Measurements from ENCODE around the gene OAF. TPM values are rescaled to one million over a fixed set of nuclear protein-coding genes. Genes with fewer than 3 reads are reported as not detected.

The OAF gene
- polyA plus RNA-seq, 2 of the 4 experiments (the other 2 are of a cell fraction), result 3.0 to 3.8 TPM

DNA sequence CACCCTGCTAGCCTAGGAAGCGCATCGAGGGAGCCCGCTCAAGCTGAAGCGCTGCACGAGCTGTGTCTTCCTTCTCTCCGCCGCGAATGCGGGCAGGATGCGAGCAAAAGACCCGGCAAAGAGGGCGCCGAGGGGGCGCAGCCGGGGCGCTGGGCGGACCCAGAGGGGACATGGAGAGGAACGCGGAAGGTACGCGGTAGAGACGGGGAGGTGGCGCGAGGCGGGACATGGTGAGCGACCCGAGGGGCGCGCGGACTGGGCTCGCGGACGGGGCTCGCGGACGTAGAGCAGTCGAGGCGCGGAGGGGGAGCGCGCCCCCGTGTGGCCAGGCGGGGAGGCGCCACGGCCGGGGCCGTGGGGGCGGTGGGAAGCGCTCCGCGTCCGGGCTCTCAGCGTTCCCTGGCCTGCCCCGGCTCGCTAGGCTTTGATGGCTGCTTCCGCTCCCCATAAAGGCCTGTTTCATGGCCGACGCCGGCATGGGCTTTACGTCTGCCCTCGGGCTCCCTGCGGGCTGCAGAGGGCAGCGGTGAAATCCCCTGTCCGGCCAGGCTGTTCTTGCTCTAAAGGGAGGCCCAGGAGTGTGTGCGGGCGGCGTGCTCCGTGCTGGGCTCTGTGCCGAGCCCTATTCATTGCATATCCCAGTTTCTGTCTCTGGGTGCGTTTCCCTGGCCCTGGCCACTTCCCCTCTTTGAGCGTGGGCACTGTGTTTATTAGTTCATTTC, 41.7 kb upstream of the OAF start:
- ATAC-seq (peak; percentile 92 to 97), DNase-seq (ENCODE audit: low read depth in 1 of 2, low spot score in 1 of 2) (peak; percentile 54 to 60), FAIRE-seq (no peak)
- POLR2A ChIA-PET, result no interaction called here
- 26% methylated on average over 9 of the region's 71 CpGs for WGBS (ENCODE audit: missing lambda C conversion rate)
- CTCF ChIA-PET, result interaction anchor here (0.7 to 9.5 kb wide), 16 partner anchors 9 to 805 kb away, joined by 3 to 245 read pairs (median 3); no protein-coding TSS in a partner anchor
- H3K4me3 ChIP-seq, result peak overlapping the region; percentile 45
- H3K9me3 ChIP-seq, result no peaks in the 10 kb centered on the region
- 0 out of 3 replicates have a peak, but pooled peaks cover 3% of the 10 kb centered on the region for H3K4me1 ChIP-seq
- H3K4me2 ChIP-seq, result peak overlapping the region; percentile 89
- no peak for TF ChIP-seq HDAC2 (IDR thresholded peaks at IDR 0.05)
- TF ChIP-seq RAD21 (conservative IDR thresholded peaks at IDR 0.05 in 1 of 2, IDR thresholded peaks at IDR 0.05 in 1 of 2), result peak in 1 of 2 experiments; percentile 52; a peak in 3 of 5 replicates
- TF ChIP-seq HOXA7 (CRISPR knock-in tag; IDR thresholded peaks at IDR 0.05), result no peak
- TF ChIP-seq, protein P1, sequence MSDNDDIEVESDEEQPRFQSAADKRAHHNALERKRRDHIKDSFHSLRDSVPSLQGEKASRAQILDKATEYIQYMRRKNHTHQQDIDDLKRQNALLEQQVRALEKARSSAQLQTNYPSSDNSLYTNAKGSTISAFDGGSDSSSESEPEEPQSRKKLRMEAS (IDR thresholded peaks at IDR 0.05), result peak; percentile 50
- TF ChIP-seq KDM1A (IDR thresholded peaks at IDR 0.05; ENCODE audit: low read depth), result no peak
- TF ChIP-seq, protein P2, sequence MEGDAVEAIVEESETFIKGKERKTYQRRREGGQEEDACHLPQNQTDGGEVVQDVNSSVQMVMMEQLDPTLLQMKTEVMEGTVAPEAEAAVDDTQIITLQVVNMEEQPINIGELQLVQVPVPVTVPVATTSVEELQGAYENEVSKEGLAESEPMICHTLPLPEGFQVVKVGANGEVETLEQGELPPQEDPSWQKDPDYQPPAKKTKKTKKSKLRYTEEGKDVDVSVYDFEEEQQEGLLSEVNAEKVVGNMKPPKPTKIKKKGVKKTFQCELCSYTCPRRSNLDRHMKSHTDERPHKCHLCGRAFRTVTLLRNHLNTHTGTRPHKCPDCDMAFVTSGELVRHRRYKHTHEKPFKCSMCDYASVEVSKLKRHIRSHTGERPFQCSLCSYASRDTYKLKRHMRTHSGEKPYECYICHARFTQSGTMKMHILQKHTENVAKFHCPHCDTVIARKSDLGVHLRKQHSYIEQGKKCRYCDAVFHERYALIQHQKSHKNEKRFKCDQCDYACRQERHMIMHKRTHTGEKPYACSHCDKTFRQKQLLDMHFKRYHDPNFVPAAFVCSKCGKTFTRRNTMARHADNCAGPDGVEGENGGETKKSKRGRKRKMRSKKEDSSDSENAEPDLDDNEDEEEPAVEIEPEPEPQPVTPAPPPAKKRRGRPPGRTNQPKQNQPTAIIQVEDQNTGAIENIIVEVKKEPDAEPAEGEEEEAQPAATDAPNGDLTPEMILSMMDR (IDR thresholded peaks at IDR 0.05), result peak; percentile 65
- peak; percentile 60 for TF ChIP-seq SMC3 (IDR thresholded peaks at IDR 0.05)
- H3K27ac ChIP-seq, result peak overlapping the region; percentile 61 to 89

DNA sequence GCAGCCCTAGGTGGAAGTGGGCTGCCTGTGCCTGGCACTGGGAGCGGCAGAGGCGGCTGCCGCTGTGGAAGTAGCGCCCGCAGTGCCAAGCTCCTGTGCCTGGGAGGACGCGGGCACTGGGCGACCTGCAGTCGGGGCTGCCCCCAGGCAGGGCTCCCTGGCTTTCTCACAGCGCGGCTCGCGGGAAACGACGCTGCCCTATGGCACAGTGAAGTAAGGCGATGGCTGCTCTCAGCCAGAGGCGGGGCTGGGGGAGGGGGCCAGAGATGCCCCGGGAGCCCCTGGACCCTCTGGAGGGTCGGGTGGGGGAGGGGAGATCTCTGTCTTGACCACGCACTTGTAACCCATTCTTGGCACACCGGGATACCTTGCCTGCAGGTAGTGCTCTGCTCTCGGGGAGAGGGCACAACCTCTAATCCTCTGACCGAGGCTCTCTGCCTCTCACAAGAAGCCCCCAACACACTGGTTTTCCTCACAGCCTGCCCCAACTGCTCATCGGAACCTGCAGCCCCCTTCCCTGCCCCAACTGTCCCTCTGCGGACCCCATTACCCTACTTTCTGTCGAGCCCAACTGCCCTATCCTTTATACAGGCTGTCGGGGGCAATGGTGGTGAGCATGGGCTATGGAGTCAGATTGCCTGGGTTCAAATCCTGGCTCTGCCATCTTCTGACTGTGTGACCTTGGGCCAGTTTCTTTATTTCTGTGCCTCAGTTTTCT, 40.7 kb upstream of the OAF start:
- POLR2A ChIA-PET, result no interaction called here
- CTCF ChIA-PET, result interaction anchor here (0.7 to 9.5 kb wide), 15 partner anchors 9 to 689 kb away, joined by 3 to 245 read pairs (median 4); no protein-coding TSS in a partner anchor
- 0 out of 3 replicates have a peak, but pooled peaks cover 3% of the 10 kb centered on the region for H3K4me1 ChIP-seq
- FAIRE-seq (no peak), DNase-seq (ENCODE audit: low read depth in 1 of 2, low spot score in 1 of 2) (no peak), ATAC-seq (no peak)
- H3K27ac ChIP-seq, result no peak overlapping the region
- WGBS (ENCODE audit: missing lambda C conversion rate), result 76% methylated on average over 9 of the region's 27 CpGs
- no peak overlapping the region for H3K4me3 ChIP-seq
- TF ChIP-seq, protein P2 (IDR thresholded peaks at IDR 0.05), result no peak
- TF ChIP-seq MAZ (IDR thresholded peaks at IDR 0.05; ENCODE audit: borderline replicate concordance, low read depth, low read length) (no peak), JUNB (IDR thresholded peaks at IDR 0.05) (no peak), RFX5 (IDR thresholded peaks at IDR 0.05) (no peak), NFE2L2 (conservative IDR thresholded peaks at IDR 0.05; ENCODE audit: low read length) (no peak), MYC (IDR thresholded peaks at IDR 0.05; ENCODE audit: borderline replicate concordance, low read length) (no peak), TP53 (CRISPR knock-in tag; IDR thresholded peaks at IDR 0.05) (no peak), ZSCAN20 (CRISPR knock-in tag; IDR thresholded peaks at IDR 0.05) (no peak), RNF2 (IDR thresholded peaks at IDR 0.05; ENCODE audit: borderline replicate concordance, low read depth) (no peak), SREBF2 (IDR thresholded peaks at IDR 0.05) (no peak)
- TF ChIP-seq, protein P3, sequence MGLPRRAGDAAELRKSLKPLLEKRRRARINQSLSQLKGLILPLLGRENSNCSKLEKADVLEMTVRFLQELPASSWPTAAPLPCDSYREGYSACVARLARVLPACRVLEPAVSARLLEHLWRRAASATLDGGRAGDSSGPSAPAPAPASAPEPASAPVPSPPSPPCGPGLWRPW (IDR thresholded peaks at IDR 0.05), result no peak
- TF ChIP-seq, protein P1 (IDR thresholded peaks at IDR 0.05), result no peak
- TF ChIP-seq, protein P4, sequence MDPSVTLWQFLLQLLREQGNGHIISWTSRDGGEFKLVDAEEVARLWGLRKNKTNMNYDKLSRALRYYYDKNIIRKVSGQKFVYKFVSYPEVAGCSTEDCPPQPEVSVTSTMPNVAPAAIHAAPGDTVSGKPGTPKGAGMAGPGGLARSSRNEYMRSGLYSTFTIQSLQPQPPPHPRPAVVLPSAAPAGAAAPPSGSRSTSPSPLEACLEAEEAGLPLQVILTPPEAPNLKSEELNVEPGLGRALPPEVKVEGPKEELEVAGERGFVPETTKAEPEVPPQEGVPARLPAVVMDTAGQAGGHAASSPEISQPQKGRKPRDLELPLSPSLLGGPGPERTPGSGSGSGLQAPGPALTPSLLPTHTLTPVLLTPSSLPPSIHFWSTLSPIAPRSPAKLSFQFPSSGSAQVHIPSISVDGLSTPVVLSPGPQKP (IDR thresholded peaks at IDR 0.05; ENCODE audit: low read depth, low read length), result no peak
- TF ChIP-seq, protein P5, sequence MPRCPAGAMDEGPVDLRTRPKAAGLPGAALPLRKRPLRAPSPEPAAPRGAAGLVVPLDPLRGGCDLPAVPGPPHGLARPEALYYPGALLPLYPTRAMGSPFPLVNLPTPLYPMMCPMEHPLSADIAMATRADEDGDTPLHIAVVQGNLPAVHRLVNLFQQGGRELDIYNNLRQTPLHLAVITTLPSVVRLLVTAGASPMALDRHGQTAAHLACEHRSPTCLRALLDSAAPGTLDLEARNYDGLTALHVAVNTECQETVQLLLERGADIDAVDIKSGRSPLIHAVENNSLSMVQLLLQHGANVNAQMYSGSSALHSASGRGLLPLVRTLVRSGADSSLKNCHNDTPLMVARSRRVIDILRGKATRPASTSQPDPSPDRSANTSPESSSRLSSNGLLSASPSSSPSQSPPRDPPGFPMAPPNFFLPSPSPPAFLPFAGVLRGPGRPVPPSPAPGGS (IDR thresholded peaks at IDR 0.05), result no peak
- H3K9me3 ChIP-seq, result no peaks in the 10 kb centered on the region
- no peak overlapping the region; the same call in 2 of the 3 replicates for H3K4me2 ChIP-seq

Data from A549 (cell line).